ENCODE measurements around the gene KCTD17.

DNA sequence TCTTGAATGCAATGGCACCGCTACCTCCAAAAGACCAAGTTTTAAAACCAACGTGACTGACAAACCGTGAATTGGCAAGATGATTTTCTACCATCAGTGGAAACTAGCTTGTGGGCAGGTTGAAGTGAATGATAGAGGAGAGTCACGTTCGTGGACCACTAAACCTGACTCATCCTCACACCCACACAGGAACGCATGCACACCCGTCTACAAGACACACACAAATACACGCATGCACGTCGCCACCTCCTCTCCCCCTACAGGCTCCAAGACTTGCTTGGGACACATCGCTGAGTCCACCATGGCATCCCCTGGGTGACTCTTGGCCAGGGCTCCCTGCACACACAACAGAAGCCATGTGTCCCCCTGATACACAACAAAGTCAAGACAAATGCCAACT is 43.6 kb downstream of the KCTD17 start:
- TF ChIP-seq, protein P1, sequence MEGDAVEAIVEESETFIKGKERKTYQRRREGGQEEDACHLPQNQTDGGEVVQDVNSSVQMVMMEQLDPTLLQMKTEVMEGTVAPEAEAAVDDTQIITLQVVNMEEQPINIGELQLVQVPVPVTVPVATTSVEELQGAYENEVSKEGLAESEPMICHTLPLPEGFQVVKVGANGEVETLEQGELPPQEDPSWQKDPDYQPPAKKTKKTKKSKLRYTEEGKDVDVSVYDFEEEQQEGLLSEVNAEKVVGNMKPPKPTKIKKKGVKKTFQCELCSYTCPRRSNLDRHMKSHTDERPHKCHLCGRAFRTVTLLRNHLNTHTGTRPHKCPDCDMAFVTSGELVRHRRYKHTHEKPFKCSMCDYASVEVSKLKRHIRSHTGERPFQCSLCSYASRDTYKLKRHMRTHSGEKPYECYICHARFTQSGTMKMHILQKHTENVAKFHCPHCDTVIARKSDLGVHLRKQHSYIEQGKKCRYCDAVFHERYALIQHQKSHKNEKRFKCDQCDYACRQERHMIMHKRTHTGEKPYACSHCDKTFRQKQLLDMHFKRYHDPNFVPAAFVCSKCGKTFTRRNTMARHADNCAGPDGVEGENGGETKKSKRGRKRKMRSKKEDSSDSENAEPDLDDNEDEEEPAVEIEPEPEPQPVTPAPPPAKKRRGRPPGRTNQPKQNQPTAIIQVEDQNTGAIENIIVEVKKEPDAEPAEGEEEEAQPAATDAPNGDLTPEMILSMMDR (IDR thresholded peaks at IDR 0.05), result no peak
- no peak for TF ChIP-seq NR2C2 (CRISPR knock-in tag; IDR thresholded peaks at IDR 0.05)
- TF ChIP-seq KAT7 (CRISPR knock-in tag; IDR thresholded peaks at IDR 0.05; ENCODE audit: borderline replicate concordance), result no peak
- TF ChIP-seq FOXK1 (CRISPR knock-in tag; IDR thresholded peaks at IDR 0.05), result no peak
- TF ChIP-seq, protein P2, sequence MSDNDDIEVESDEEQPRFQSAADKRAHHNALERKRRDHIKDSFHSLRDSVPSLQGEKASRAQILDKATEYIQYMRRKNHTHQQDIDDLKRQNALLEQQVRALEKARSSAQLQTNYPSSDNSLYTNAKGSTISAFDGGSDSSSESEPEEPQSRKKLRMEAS (CRISPR knock-in tag; IDR thresholded peaks at IDR 0.05), result no peak
- TF ChIP-seq, protein P3, sequence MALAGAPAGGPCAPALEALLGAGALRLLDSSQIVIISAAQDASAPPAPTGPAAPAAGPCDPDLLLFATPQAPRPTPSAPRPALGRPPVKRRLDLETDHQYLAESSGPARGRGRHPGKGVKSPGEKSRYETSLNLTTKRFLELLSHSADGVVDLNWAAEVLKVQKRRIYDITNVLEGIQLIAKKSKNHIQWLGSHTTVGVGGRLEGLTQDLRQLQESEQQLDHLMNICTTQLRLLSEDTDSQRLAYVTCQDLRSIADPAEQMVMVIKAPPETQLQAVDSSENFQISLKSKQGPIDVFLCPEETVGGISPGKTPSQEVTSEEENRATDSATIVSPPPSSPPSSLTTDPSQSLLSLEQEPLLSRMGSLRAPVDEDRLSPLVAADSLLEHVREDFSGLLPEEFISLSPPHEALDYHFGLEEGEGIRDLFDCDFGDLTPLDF (CRISPR knock-in tag; IDR thresholded peaks at IDR 0.05), result no peak

Data from WTC11 (cell line).